ENCODE measurements around the gene BEND7.

GRCh38 chr10:13475124-13475523 lies 53.7 kb downstream of the BEND7 start:
- no peak for TF ChIP-seq POLR2A (IDR thresholded peaks at IDR 0.05; ENCODE audit: extremely low read depth, insufficient read length)
- TF ChIP-seq CTCF (IDR thresholded peaks at IDR 0.05; ENCODE audit: low read depth, low read length) = no peak

Data from NB4 (cell line).